Stomach smooth muscle (tissue), 2 donors: Measurements from ENCODE around the gene USF1.
A peak's percentile ranks its signal among the peaks of the same experiment; 100 is the strongest.

Source experiments
- H3K27ac ChIP-seq: one replicate; pipeline ENCODE4 v1.7.0; 2013; ENCODE audit warnings: mild to moderate bottlenecking, low read length, inconsistent platforms
- H3K27me3 ChIP-seq, 2 donors: one replicate each; pipeline ENCODE4 v1.7.0; 2013; ENCODE audit warnings: low read length in 2 of 2; ENCODE audit not compliant: insufficient read depth in 2 of 2, control insufficient read depth in 1 of 2
- H3K36me3 ChIP-seq, 2 donors: one replicate each; pipeline ENCODE4 v1.7.0; 2013; ENCODE audit warnings: low read length in 2 of 2; ENCODE audit not compliant: control insufficient read depth in 2 of 2, insufficient read depth in 2 of 2
- H3K4me1 ChIP-seq: one replicate; pipeline ENCODE4 v1.7.0; 2013; ENCODE audit warnings: low read length; ENCODE audit not compliant: control insufficient read depth, insufficient read depth
- H3K4me3 ChIP-seq, 2 donors: one replicate each; pipeline ENCODE4 v1.7.0; 2013; ENCODE audit warnings: low read length in 2 of 2
- H3K9ac ChIP-seq, 2 donors: one replicate each; pipeline ENCODE4 v1.7.0; 2013; ENCODE audit warnings: low read length in 2 of 2, mild to moderate bottlenecking in 1 of 2
- H3K9me3 ChIP-seq, 2 donors: one replicate each; pipeline ENCODE4 v1.7.0; 2013; ENCODE audit warnings: low read length in 2 of 2; ENCODE audit not compliant: control insufficient read depth in 2 of 2
- donor health status: healthy.
- donor health status: Pancreatic carcinoma.

Gene USF1

GRCh38 chr1:161046605-161047228, 940 bp upstream of the USF1 start:
- peak overlapping the region in 1 of 2 donors; percentile 95 for H3K9ac ChIP-seq
- H3K4me1 ChIP-seq = peaks cover 13% of the 10 kb centered on the region
- no peaks in the 10 kb centered on the region for H3K9me3 ChIP-seq
- H3K27me3 ChIP-seq = no peaks in the 10 kb centered on the region
- H3K36me3 ChIP-seq = peaks cover 15% of the 10 kb centered on the region in 2 donors
- H3K4me3 ChIP-seq = peak overlapping the region; percentile 94
- H3K27ac ChIP-seq = peak overlapping the region; percentile 96

- Histone ChIP-seq H3K27me3 (no peaks in the 10 kb centered on the region), H3K27ac (peak overlapping the region; percentile 96), H3K9me3 (no peaks in the 10 kb centered on the region), H3K4me1 (peaks cover 13% of the 10 kb centered on the region), H3K4me3 (peak overlapping the region; percentile 94), H3K9ac (peak overlapping the region; percentile 91 to 95), H3K36me3 (peaks cover 28% of the 10 kb centered on the region in 2 donors)
These were observed 655 bp downstream of the USF1 start for GRCh38 chr1:161044908-161045735.

- Histone ChIP-seq H3K9me3 (no peaks in the 10 kb centered on the region), H3K4me1 (peaks cover 15% of the 10 kb centered on the region), H3K4me3 (peak overlapping the region; percentile 94), H3K36me3 (peaks cover 34% of the 10 kb centered on the region in 2 donors), H3K27ac (peak overlapping the region; percentile 96), H3K27me3 (no peaks in the 10 kb centered on the region), H3K9ac (peak overlapping the region; percentile 91 to 95)
These were observed 1.3 kb downstream of the USF1 start for GRCh38 chr1:161044535-161044907.

GRCh38 chr1:161039546-161039945, 6.2 kb downstream of the USF1 start:
- no peaks in the 10 kb centered on the region for H3K27me3 ChIP-seq
- no peak overlapping the region for H3K9ac ChIP-seq
- peaks cover 35 to 36% of the 10 kb centered on the region in 2 donors for H3K36me3 ChIP-seq
- H3K4me3 ChIP-seq = no peak overlapping the region
- no peak overlapping the region for H3K27ac ChIP-seq
- H3K4me1 ChIP-seq = peaks cover 22% of the 10 kb centered on the region
- H3K9me3 ChIP-seq = no peaks in the 10 kb centered on the region

- Histone ChIP-seq H3K9ac (no peak overlapping the region), H3K4me3 (peak overlapping the region; percentile 59 to 81), H3K36me3 (peaks cover 35 to 36% of the 10 kb centered on the region in 2 donors), H3K4me1 (peaks cover 18% of the 10 kb centered on the region), H3K27me3 (no peaks in the 10 kb centered on the region), H3K9me3 (no peaks in the 10 kb centered on the region), H3K27ac (no peak overlapping the region)
These were observed 6.6 kb downstream of the USF1 start for GRCh38 chr1:161039154-161039545.

- Histone ChIP-seq H3K9ac (peak within 1 kb of the TSS; percentile 52 to 68), H3K4me3 (peak within 1 kb of the TSS; percentile 59 to 81), H3K4me1 (peaks cover 16% of the 10 kb centered on the region), H3K27me3 (no peaks in the 10 kb centered on the region), H3K27ac (no peak within 1 kb of the TSS), H3K36me3 (peaks cover 35 to 36% of the 10 kb centered on the region in 2 donors), H3K9me3 (no peaks in the 10 kb centered on the region)
These were observed 7.1 kb downstream of the USF1 start, which contains the start of gene TSTD1 for GRCh38 chr1:161038523-161039153. Gene TSTD1, minus strand, starts transcription at chr1:161038964. Its CDS starts 75 bp downstream, at chr1:161038889.

GRCh38 chr1:161037661-161038522, 7.9 kb downstream of the USF1 start:
- Histone ChIP-seq H3K36me3 (peaks cover 32 to 33% of the 10 kb centered on the region in 2 donors), H3K27me3 (no peaks in the 10 kb centered on the region), H3K4me3 (peak overlapping the region; percentile 59 to 81), H3K4me1 (peaks cover 16% of the 10 kb centered on the region), H3K27ac (no peak overlapping the region), H3K9ac (peak overlapping the region; percentile 52 to 68), H3K9me3 (no peaks in the 10 kb centered on the region)

- Histone ChIP-seq H3K27me3 (no peaks in the 10 kb centered on the region), H3K4me3 (no peak overlapping the region), H3K27ac (no peak overlapping the region), H3K4me1 (peaks cover 9% of the 10 kb centered on the region), H3K9ac (no peak overlapping the region), H3K36me3 (no peaks in the 10 kb centered on the region), H3K9me3 (no peaks in the 10 kb centered on the region)
These were observed 12.0 kb downstream of the USF1 start for GRCh38 chr1:161033751-161034150.

- H3K9ac ChIP-seq = no peak overlapping the region
- H3K27ac ChIP-seq = no peak overlapping the region
- H3K4me1 ChIP-seq = no peaks in the 10 kb centered on the region
- H3K9me3 ChIP-seq = no peaks in the 10 kb centered on the region
- H3K27me3 ChIP-seq = no peaks in the 10 kb centered on the region
- H3K36me3 ChIP-seq = no peaks in the 10 kb centered on the region
- H3K4me3 ChIP-seq = no peak overlapping the region
These were observed 13.4 kb downstream of the USF1 start for GRCh38 chr1:161032409-161032808.

- H3K4me1 ChIP-seq = no peaks in the 10 kb centered on the region
- H3K27ac ChIP-seq = no peak overlapping the region
- H3K9ac ChIP-seq = no peak overlapping the region
- no peaks in the 10 kb centered on the region for H3K36me3 ChIP-seq
- no peaks in the 10 kb centered on the region for H3K9me3 ChIP-seq
- H3K27me3 ChIP-seq = no peaks in the 10 kb centered on the region
- no peak overlapping the region for H3K4me3 ChIP-seq
These were observed 13.9 kb downstream of the USF1 start for GRCh38 chr1:161031874-161032273.
